ENCODE results near the gene ULK4.

- TF ChIP-seq MAX (IDR thresholded peaks at IDR 0.05; ENCODE audit: low read depth, low read length) (no peak), CTCF (IDR thresholded peaks at IDR 0.05; ENCODE audit: low read depth, low read length) (no peak)
These were observed 520.3 kb downstream of the ULK4 start for GRCh38 chr3:41441568-41441967.

Data from NB4 (cell line).